NCI-H510A (cell line): Measurements from ENCODE around the gene TMEM39A.

Experiments
- DNase-seq: peaks from one replicate; lab custom pipeline; 2025; lab: John Stamatoyannopoulos, UW

The TMEM39A gene

GRCh38 chr3:119453822-119454221, 9.6 kb downstream of the TMEM39A start:
- DNase-seq: no peak

DNA sequence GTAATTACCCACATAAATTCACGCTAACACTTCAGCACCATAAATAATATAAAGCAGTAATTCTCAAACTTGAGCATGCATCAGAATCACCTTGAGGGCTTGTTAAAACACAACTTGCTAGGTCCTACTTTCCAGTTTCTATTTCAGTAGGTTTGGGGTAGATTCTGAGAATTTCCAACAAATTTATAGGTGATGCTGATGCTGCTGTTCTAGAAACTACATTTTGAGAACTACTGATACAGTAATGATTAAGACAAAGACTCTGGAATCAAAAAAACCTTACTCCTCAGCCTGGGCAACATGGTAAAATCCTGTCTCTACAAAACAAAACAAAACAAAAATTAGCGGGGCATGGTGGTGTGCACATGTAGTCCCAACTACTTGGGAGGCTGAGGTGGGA, 18.8 kb downstream of the TMEM39A start:
- no peak for DNase-seq

- DNase-seq: no peak
Observed at GRCh38 chr3:119443179-119443578, 20.2 kb downstream of the TMEM39A start.

DNA sequence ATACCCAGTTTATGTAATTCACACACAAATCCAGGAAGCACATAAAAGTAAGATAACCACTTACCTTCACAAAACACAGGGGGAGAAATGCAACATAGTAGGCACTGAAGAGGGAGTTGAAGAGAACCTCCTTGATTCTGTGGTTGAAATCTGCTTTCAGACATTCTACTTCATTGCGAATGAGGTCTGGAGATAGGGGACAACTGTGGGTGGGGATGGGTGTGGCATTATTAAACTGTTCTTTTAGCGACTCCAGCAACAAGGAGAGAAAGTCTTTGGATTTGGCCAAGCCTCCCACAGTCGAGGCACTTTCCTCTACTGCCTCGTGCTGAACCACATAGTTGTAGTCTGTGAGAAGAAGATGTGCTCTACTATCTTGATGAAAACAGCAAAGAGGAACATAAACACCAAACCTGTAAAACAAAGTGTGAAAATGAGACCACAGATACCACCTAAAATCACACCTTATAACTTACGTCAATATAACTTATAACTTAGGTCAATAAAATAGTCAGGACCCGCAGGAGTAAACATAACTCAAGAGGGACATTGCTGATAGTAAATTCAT, 25.6 kb downstream of the TMEM39A start:
- no peak for DNase-seq

- no peak for DNase-seq
Observed at GRCh38 chr3:119436977-119437376, 26.4 kb downstream of the TMEM39A start.

DNA sequence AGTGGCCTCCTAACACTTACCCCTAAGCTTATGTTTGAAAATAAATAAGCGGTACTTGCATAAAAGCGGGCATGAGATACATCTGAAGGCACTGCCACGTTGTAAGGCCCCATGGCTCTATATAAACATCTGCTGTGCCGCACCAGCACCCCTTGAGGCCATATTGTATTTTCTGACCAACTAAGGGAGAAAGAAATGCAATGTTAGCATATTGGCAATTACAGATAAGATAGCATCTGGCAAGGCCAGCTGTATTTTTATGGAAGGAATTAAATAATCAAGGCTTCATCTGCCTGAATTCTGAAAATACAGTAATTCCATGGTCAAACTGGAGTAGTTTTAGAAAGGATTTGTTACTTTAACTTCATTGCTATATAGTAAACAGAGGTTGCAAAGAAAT, 28.7 kb downstream of the TMEM39A start:
- DNase-seq: no peak

- DNase-seq: no peak
Observed at GRCh38 chr3:119433613-119434325, 29.6 kb downstream of the TMEM39A start.

DNA sequence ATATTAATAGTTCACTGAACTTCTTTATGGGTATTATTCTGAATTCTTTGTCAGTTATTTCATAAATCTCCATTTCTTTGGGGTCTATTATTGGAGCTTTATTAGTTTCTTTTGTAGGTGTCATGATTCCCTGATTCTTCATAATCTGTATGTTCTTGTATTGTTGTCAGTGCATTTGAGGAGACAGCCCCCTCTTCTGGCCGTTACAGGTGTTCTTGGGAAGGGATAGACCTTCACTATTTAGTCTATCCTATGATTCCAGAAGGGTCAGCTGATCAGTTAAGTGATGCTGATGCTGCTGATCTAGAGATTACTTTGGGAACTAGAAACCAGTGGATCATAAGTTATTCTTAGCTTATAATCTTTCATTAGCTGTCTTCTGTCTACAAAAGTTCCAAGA, 34.9 kb downstream of the TMEM39A start:
- no peak for DNase-seq

- no peak for DNase-seq
Observed at GRCh38 chr3:119427669-119428068, 35.7 kb downstream of the TMEM39A start.

DNA sequence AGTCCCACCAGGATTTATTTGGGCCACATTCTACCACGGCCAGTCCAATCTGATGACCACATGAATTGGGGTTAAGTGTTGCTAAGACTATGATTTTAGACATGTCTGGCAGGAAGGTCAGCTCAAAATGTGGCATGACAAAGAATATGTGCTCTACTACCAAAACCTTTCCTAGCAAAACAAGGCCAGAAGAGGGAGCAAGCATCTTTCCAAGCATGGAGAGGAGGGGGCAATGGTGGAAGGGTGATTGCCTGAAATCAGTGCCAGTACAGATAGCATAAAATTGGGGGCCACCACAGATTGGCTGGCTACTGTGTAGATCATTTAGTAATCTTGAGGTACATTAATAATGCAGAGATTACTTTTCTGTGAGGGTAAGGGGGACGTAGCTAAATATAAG, 43.2 kb downstream of the TMEM39A start:
- DNase-seq: no peak

DNA sequence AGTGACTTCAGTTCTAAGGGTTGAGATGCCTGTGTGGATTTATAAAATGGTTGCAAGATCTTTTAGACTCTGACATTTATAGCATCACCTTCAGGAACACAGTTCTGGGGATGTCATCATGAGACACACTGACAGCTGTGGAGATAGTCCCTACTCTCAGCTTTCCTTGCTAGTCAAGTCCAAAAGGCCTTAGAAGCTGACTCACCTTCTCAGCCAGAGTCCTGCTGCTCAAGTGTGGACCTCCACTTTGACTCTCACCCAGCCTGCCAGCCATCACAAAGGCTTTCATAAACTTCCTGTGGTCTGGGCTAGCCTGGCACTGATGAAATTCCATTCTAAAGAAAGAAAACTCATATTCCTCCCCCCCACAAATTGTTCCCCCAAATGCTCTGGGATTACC, 44.8 kb downstream of the TMEM39A start:
- no peak for DNase-seq

GRCh38 chr3:119417771-119418512, 45.5 kb downstream of the TMEM39A start:
- DNase-seq: no peak

DNA sequence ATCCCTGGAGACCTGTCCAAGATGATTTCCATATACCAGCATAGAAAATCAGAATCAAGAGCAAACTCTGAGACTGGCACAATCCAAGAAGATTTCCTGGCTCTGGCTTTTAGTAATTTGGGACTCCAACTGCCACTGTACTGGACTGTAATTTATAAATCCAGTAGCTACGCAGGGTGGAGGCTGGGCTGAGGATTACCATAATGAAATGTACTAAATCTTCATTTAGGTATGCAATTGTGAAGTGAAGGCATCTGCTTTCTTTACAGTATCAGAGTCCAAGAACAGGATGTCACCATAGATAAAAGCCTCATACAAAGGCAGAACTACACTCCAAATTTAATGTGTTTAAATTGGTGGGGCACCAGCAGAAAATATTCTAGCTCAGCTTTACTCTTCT, 46.5 kb downstream of the TMEM39A start:
- DNase-seq: no peak

DNA sequence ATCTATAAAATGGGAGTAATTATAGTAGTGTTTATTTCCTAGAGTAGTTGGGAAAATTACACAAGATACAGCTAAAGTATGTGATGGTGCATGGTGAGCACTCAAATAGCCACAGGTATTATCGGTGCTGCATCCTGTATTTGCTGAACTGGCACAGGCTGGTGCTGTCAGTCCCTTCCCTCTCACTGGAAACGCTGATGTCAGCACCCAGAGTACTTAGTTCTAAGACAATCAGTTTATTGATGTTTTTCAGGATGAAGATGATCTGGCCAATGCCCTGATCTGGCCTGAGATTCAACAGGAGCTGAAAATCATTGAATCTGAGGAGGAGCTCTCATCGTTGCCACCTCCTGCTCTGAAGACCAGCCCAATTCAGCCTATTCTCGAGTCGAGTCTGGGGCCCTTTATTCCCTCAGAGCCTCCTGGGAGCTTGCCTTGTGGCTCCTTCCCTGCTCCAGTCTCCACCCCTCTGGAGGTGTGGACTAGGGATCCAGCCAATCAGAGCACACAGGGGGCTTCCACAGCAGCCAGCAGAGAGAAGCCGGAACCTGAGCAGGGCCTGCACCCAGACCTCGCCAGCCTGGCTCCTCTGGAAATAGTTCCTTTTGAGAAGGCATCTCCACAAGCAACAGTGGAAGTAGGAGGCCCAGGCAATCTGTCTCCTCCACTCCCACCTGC, 49.7 kb downstream of the TMEM39A start:
- DNase-seq: no peak

GRCh38 chr3:119409844-119410243, 53.6 kb downstream of the TMEM39A start:
- no peak for DNase-seq

GRCh38 chr3:119408243-119408950, 55.0 kb downstream of the TMEM39A start:
- DNase-seq: no peak

DNA sequence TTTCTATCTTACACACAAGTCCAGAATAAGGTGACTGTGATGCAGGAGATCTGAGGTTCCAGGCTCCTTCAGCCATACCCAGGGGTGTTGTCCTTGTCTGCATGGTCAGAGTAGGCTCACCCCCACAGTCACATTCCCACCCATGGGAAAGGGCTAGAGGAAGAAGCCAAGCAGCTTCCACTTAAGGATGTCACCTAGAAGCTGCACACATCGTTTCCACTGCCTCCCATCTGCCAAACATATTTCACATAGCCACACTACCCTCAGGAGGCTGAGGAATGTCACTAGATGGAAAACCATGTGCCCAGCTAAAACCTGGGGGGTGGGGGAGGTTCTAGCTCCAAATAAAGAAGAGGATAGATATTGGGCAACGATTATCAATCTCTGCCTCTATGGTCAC, 58.1 kb downstream of the TMEM39A start:
- DNase-seq: no peak

- no peak for DNase-seq
Observed at GRCh38 chr3:119403201-119403600, 60.2 kb downstream of the TMEM39A start.

- DNase-seq: no peak
Observed at GRCh38 chr3:119402791-119403190, 60.6 kb downstream of the TMEM39A start.

- no peak for DNase-seq
Observed at GRCh38 chr3:119401503-119402440, 61.6 kb downstream of the TMEM39A start.

DNA sequence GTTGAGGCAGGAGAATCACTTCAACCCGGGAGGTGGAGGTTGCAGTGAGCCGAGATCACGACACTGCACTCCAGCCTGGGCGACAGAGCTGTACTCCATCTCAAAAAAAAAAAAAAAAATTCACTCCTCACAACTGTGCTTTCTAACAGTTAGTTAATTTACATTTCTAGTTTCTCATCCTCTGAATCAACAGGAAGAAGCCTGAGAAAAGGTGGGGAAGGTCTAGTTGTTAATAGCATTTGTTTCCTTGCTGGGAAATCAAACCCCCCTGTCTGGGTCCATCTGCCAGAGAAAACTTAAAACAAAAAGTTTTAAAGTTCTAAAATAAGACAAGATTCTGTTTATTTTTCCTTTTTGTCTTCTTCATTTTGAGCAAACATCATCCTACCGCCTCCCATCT, 62.3 kb downstream of the TMEM39A start:
- no peak for DNase-seq
